Erythroblast (primary cell): ENCODE data around the gene TOLLIP.
"Not testable (repeated sequence)": the region's sequence is repeated elsewhere in the genome, so short reads cannot be mapped to it uniquely, and the experiment has no call there.

Experiments
- GATA1 ChIP-seq: IDR thresholded peaks from 2 replicates; pipeline ENCODE4 v1.6.1; 2011; ENCODE audit warnings: low read depth, mild to moderate bottlenecking, control low read depth, low read length, moderate library complexity
- POLR2A ChIP-seq: IDR thresholded peaks from 2 replicates; pipeline ENCODE4 v1.6.1; 2011; ENCODE audit warnings: mild to moderate bottlenecking, low read length

DNA sequence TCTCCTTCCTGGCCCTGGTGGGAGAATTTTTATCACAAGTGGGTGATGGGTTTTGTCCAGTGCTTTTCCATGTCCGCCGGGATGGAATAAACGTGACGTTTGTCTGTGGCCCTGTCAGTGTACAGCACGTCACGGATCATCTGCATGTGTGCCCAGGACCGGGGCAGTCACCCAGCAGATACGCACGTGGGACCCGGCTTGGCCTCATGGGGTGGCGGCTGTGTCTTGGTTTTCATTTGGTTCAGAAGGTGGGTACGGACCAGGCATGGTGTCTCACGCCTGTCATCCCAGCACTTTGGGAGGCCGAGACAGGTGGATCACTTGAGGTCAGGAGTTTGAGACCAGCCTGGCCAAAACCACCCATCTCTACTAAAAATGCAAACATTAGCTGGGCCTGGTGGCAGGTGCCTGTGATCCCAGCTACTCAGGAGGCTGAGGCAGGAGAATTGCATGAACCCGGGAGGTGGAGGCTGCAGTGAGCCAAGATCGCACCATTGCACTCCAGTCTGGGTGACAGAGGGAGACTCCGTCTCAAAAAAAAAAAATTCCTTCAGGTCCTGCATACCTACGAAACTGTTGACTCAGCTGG is 38.1 kb upstream of the TOLLIP start:
- not testable (repeated sequence) for TF ChIP-seq POLR2A, GATA1
